Hepatocyte (in vitro differentiated cells): ENCODE results near the gene GNB1L. TPM values are rescaled to one million over a fixed set of nuclear protein-coding genes. Genes with fewer than 3 reads are reported as not detected.

Source experiments
- DNase-seq: peaks from one replicate; pipeline ENCODE4 v3.0.0-alpha.2; 2016; ENCODE audit warnings: low spot score
- H2AFZ ChIP-seq: fragments of 200-600 bp; sonication (generic); 2 replicates; pipeline ENCODE4 v1.6.0; 2016; ENCODE audit warnings: antibody characterized with exemption, mild to moderate bottlenecking
- H3K27ac ChIP-seq: fragments of 200-600 bp; sonication (generic); 2 replicates; pipeline ENCODE4 v1.5.1; 2016; ENCODE audit warnings: mild to moderate bottlenecking
- H3K27me3 ChIP-seq: fragments of 200-600 bp; sonication (generic); 2 replicates; pipeline ENCODE4 v1.6.1; 2016
- H3K36me3 ChIP-seq: fragments of 200-600 bp; sonication (generic); replicated peaks from 2 replicates; pipeline ENCODE4 v1.5.1; 2016; ENCODE audit warnings: low read depth; ENCODE audit not compliant: insufficient read depth
- H3K4me1 ChIP-seq: fragments of 200-600 bp; sonication (generic); 2 replicates; pipeline ENCODE4 v1.5.1; 2016; ENCODE audit warnings: mild to moderate bottlenecking, moderate library complexity; ENCODE audit not compliant: insufficient read depth
- H3K4me2 ChIP-seq: fragments of 200-600 bp; sonication (generic); 2 replicates; pipeline ENCODE4 v1.6.0; 2016
- H3K4me3 ChIP-seq: fragments of 200-600 bp; sonication (generic); 2 replicates; pipeline ENCODE4 v1.5.1; 2016; ENCODE audit warnings: mild to moderate bottlenecking
- H3K79me2 ChIP-seq: fragments of 200-600 bp; sonication (generic); 2 replicates; pipeline ENCODE4 v1.6.0; 2017; ENCODE audit warnings: mild to moderate bottlenecking
- H3K9me2 ChIP-seq: fragments of 200-600 bp; sonication (generic); replicated peaks from 2 replicates; pipeline ENCODE4 v1.6.0; 2017; ENCODE audit warnings: mild to moderate bottlenecking; ENCODE audit not compliant: insufficient read depth
- H3K9me3 ChIP-seq: fragments of 200-600 bp; sonication (generic); 2 replicates; pipeline ENCODE4 v1.5.1; 2016; ENCODE audit warnings: low read depth, mild to moderate bottlenecking
- H4K20me1 ChIP-seq: fragments of 200-600 bp; sonication (generic); 2 replicates; pipeline ENCODE4 v1.6.0; 2016; ENCODE audit warnings: mild to moderate bottlenecking; ENCODE audit not compliant: insufficient read depth, poor library complexity, severe bottlenecking
- EZH2 ChIP-seq: fragments of 200-600 bp; sonication (generic); IDR thresholded peaks from 2 replicates; pipeline ENCODE4 v1.6.1; 2016; ENCODE audit warnings: antibody characterized with exemption, mild to moderate bottlenecking, borderline replicate concordance
- EZH2phosphoT487 ChIP-seq: fragments of 200-600 bp; sonication (generic); IDR thresholded peaks from one replicate; pipeline ENCODE4 v1.6.1; 2018; ENCODE audit warnings: antibody characterized with exemption, mild to moderate bottlenecking, low read depth, moderate library complexity; ENCODE audit not compliant: unreplicated experiment, severe bottlenecking
- WGBS: methylation state at CpG from one replicate; pipeline ENCODE4 v1.1.6; 2016; ENCODE audit warnings: low lambda C conversion rate; ENCODE audit errors: missing lambda C conversion rate; 5-methylcytosine and 5-hydroxymethylcytosine counted together
- polyA plus RNA-seq: library from polyadenylated mRNA; unstranded; fragments of >200 nt; fragmentation: Nextera tagmentation; extraction: Ambion mirVana; gene quantifications from 2 replicates; pipeline ENCODE4 v1.2.1, GENCODE V29; 2016
- total RNA-seq: library from RNA; depleted of rRNA; stranded (reverse); fragments of >200 nt; gene quantifications from 2 replicates; pipeline ENCODE4 v1.2.3, GENCODE V29; 2014
- TF ChIP-seq, protein P1 (sequence below): fragments of 200-600 bp; sonication (generic); IDR thresholded peaks from 2 replicates; pipeline ENCODE4 v1.5.1; 2016; ENCODE audit warnings: antibody characterized with exemption, mild to moderate bottlenecking; ENCODE audit not compliant: poor library complexity

The GNB1L gene
- total and polyA plus RNA-seq, 2 experiments from 2014 or later, result 4.1 to 8.5 TPM

DNA sequence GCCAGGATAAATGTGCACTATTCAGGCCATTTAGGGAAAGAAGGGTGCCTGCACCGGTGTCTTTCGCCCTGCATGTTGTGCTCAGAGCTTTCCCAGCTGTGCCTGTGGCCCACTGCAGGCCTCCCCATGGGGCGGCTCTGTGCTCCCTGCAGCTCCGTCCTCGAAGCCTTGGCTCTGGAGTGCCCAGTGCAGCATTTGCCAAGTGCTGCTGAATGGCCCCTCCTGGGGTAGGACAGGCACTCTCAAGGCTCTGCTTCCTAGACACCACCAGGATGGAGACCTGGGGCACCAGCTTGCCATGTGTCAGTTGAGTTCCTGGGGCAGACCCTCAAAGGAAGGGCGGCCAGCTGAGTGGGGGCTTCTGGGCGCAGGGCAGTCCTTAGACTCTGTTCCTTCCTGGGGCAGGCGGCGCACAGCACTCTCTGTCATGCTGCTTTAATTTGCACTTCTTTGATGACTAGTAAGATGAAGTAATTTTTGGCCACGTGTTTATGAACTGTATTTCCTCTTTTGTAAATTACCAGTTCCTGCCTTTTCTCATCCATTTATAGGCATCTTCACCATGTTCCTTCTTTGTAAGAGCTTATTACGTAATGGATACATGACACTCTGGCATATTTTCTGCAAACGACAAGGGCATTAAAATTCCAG lies 32.1 kb upstream of the GNB1L start:
- Histone ChIP-seq H3K4me1 (peaks cover 16% of the 10 kb centered on the region), H4K20me1 (no peaks in the 10 kb centered on the region), H3K9me3 (no peaks in the 10 kb centered on the region), H3K27ac (no peak overlapping the region), H3K36me3 (no peaks in the 10 kb centered on the region), H3K79me2 (no peaks in the 10 kb centered on the region), H2AFZ (no peak overlapping the region), H3K9me2 (no peaks in the 10 kb centered on the region), H3K4me2 (no peak overlapping the region), H3K4me3 (no peak overlapping the region), H3K27me3 (no peaks in the 10 kb centered on the region)
- DNase-seq, result no peak
- 75% methylated on average over 12 of the region's 12 CpGs for WGBS
- TF ChIP-seq, protein P1, sequence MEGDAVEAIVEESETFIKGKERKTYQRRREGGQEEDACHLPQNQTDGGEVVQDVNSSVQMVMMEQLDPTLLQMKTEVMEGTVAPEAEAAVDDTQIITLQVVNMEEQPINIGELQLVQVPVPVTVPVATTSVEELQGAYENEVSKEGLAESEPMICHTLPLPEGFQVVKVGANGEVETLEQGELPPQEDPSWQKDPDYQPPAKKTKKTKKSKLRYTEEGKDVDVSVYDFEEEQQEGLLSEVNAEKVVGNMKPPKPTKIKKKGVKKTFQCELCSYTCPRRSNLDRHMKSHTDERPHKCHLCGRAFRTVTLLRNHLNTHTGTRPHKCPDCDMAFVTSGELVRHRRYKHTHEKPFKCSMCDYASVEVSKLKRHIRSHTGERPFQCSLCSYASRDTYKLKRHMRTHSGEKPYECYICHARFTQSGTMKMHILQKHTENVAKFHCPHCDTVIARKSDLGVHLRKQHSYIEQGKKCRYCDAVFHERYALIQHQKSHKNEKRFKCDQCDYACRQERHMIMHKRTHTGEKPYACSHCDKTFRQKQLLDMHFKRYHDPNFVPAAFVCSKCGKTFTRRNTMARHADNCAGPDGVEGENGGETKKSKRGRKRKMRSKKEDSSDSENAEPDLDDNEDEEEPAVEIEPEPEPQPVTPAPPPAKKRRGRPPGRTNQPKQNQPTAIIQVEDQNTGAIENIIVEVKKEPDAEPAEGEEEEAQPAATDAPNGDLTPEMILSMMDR, result no peak
- TF ChIP-seq EZH2 (no peak), EZH2phosphoT487 (no peak)

DNA sequence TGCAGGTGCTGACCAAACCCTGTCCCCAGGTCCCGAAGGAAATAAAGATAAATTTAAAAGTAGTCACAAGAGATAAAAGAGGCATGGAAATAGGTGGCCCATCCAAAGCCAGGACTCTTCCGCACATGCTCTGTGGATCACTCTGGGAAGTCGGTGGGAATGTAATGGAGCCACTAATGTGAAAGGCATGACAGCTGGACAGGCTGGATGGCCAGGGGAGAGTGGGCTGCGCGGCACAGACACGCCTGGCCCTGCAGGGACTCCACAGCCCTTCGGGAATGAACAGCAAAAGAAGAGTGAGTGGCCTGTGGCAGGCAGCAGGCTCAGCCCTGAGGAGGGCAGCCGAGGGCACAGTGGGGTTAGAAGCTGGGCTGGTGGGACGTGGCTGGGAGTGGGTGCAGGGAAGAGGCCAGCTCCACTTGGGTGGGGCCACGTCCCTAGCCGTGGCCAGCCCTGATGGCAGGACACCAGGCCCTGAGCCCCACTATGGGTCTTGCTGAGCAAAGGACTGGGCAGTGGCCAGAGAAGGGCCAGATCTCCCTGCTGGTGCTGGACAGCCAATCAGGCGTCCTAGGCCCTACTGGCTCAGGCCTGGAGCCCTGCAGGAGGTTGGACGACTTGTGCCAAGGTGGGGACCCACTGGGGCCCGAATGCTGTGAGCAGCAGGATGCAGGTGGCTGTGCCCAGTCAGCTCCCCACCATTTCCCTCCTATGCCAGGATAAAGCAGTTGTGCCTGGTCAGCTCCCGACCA lies 31.3 kb upstream of the GNB1L start:
- Histone ChIP-seq H3K27ac (no peak overlapping the region), H3K9me2 (no peaks in the 10 kb centered on the region), H4K20me1 (no peaks in the 10 kb centered on the region), H3K4me1 (peaks cover 14% of the 10 kb centered on the region), H3K9me3 (no peaks in the 10 kb centered on the region), H3K4me3 (no peak overlapping the region), H2AFZ (no peak overlapping the region), H3K36me3 (no peaks in the 10 kb centered on the region), H3K4me2 (no peak overlapping the region), H3K79me2 (no peaks in the 10 kb centered on the region), H3K27me3 (no peaks in the 10 kb centered on the region)
- WGBS, result 89% methylated on average over 15 of the region's 15 CpGs
- DNase-seq, result no peak
- no peak for TF ChIP-seq EZH2phosphoT487
- no peak for TF ChIP-seq EZH2
- TF ChIP-seq, protein P1, result no peak

DNA sequence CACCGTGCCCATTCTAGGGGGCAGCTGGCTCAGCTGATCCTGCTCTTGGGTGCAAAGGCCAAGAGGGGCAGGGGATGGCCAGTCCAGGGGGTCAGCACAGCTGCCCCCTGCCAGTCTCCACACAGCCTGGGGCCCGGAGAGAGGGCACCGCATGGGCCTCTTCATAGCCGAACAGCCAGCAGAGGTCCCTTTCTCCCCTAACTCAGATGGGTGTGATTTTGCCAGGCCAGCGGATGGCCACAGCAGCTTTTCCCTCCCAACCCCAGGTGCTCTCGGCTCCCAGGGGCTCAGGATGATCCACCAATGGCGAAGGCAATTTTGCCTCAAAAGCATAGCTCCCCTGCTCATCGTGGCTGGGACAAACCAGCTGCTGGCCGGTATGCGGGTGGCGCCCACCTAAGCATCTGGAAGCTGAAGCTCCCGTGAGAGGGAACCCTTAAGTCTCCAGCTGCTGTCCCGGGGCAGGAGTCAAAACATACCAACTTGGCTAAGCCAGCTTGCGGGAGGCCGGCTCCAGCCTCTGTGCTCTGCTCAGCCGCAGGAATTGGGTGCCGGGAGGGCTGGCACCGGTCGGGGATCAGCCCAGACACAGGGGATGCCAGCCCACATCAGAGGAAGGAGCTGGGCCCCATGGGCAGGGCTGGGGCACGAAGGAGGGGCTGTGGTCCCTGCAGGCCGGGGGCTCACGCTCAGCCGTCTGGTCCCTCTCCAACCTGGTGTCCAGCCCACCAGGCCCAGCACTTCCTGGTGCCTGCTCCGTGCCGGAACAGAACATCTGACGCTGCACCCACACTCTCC lies 30.5 kb upstream of the GNB1L start:
- Histone ChIP-seq H3K9me3 (no peaks in the 10 kb centered on the region), H3K36me3 (no peaks in the 10 kb centered on the region), H3K9me2 (no peaks in the 10 kb centered on the region), H3K79me2 (no peaks in the 10 kb centered on the region), H3K27ac (no peak overlapping the region), H4K20me1 (no peaks in the 10 kb centered on the region), H2AFZ (no peak overlapping the region), H3K4me2 (no peak overlapping the region), H3K27me3 (no peaks in the 10 kb centered on the region), H3K4me3 (no peak overlapping the region), H3K4me1 (peaks cover 16% of the 10 kb centered on the region)
- DNase-seq, result no peak
- TF ChIP-seq, protein P1, result no peak
- TF ChIP-seq EZH2phosphoT487 (no peak), EZH2 (no peak)
- 87% methylated on average over 25 of the region's 26 CpGs for WGBS
